Brain microvascular endothelial cell (primary cell): ENCODE measurements around the gene PATJ.
"Not testable (repeated sequence)": the region's sequence is repeated elsewhere in the genome, so short reads cannot be mapped to it uniquely, and the experiment has no call there.

ENCODE experiments used
- DNase-seq: peaks from one replicate; pipeline ENCODE4 v3.0.0-alpha.2; 2020
- H3K27ac ChIP-seq: fragments of 250-450 bp; sonication (Bioruptor Pico); 2 replicates; pipeline ENCODE4 v1.5.1; 2020; ENCODE audit warnings: mild to moderate bottlenecking, moderate library complexity
- H3K27me3 ChIP-seq: fragments of 250-450 bp; sonication (Bioruptor Pico); replicated peaks from 2 replicates; pipeline ENCODE4 v1.5.1; 2020; ENCODE audit warnings: mild to moderate bottlenecking
- H3K36me3 ChIP-seq: fragments of 250-450 bp; sonication (Bioruptor Pico); replicated peaks from 2 replicates; pipeline ENCODE4 v1.5.1; 2020; ENCODE audit warnings: mild to moderate bottlenecking
- H3K4me3 ChIP-seq: 2 replicates; pipeline ENCODE4 v1.5.1; 2011; ENCODE audit warnings: low read depth, mild to moderate bottlenecking, control low read depth, low read length, moderate library complexity
- in situ Hi-C: cut with HindIII; loops from 2 replicates; pipeline ENCODE4 v1.10.0; 2017; ENCODE audit warnings: low sequenced_read_pairs, low pct_ligation_motif_present
- TF ChIP-seq, protein P1 (sequence below): IDR thresholded peaks from 2 replicates; pipeline ENCODE4 v1.5.1; 2011; ENCODE audit warnings: low read depth, mild to moderate bottlenecking, moderate library complexity, low read length, control low read depth, inconsistent platforms; ENCODE audit errors: missing control alignments

PATJ gene

DNA sequence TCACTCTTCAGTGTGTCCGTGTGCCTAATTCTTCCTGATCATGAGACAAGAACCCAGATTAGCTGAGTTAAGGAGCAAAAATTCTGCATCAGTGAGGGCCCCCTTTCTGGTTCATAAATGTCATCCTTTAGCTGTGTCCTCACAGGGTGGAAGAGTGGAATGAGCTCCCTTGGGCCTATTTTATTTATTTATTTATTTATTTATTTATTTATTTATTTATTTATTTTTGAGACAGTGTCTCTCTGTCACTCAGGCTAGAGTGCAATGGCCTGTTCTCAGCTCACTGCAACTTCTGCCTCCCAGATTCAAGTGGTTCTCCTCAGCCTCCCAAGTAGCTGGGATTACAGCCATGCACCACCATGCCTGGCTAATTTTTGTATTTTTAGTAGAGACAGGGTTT lies 131.7 kb downstream of the PATJ start:
- Histone ChIP-seq H3K27ac (no peak overlapping the region), H3K4me3 (no peak overlapping the region), H3K36me3 (no peaks in the 10 kb centered on the region), H3K27me3 (no peaks in the 10 kb centered on the region)
- DNase-seq = no peak
- in situ Hi-C loops = no loop called here
- TF ChIP-seq, protein P1, sequence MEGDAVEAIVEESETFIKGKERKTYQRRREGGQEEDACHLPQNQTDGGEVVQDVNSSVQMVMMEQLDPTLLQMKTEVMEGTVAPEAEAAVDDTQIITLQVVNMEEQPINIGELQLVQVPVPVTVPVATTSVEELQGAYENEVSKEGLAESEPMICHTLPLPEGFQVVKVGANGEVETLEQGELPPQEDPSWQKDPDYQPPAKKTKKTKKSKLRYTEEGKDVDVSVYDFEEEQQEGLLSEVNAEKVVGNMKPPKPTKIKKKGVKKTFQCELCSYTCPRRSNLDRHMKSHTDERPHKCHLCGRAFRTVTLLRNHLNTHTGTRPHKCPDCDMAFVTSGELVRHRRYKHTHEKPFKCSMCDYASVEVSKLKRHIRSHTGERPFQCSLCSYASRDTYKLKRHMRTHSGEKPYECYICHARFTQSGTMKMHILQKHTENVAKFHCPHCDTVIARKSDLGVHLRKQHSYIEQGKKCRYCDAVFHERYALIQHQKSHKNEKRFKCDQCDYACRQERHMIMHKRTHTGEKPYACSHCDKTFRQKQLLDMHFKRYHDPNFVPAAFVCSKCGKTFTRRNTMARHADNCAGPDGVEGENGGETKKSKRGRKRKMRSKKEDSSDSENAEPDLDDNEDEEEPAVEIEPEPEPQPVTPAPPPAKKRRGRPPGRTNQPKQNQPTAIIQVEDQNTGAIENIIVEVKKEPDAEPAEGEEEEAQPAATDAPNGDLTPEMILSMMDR = no peak

- no peak overlapping the region for H3K27ac ChIP-seq
- TF ChIP-seq, protein P1 = no peak
- in situ Hi-C loops = no loop called here
- no peaks in the 10 kb centered on the region for H3K27me3 ChIP-seq
- H3K36me3 ChIP-seq = no peaks in the 10 kb centered on the region
- no peak for DNase-seq
- no peak overlapping the region for H3K4me3 ChIP-seq
These were observed 132.9 kb downstream of the PATJ start for GRCh38 chr1:61875198-61875597.

DNA sequence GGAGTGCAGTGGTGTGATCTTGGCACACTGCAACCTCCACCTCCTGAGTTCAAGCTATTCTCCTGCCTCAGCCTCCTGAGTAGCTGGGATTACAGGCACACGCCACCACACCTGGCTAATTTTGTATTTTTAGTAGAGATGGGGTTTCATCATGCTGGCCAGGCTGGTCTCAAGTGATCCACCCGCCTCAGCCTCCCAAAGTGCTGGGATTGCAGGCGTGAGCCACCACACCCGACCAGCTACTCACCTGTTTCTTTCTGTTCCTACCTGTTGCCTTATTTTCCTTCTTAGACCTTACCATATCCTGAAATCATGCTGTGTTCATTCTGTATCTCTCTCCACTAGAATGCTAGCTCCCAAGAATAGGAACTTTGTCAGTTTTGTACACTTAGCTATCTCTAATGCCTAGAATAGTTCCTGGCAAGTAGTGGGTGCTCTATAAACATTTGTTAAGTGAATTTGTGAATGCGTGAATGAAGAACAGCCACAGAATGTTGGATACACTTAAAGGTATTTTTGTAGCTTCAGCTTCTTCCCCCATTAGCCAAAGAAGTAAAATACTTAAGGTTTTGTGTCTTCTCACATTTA lies 137.7 kb downstream of the PATJ start:
- H3K27me3 ChIP-seq, H3K4me3 ChIP-seq, H3K27ac ChIP-seq, DNase-seq, in situ Hi-C loops, H3K36me3 ChIP-seq: not testable (repeated sequence)

GRCh38 chr1:61887076-61887867 lies 145.0 kb downstream of the PATJ start:
- in situ Hi-C loops = no loop called here

GRCh38 chr1:61887931-61888564 lies 145.8 kb downstream of the PATJ start:
- Histone ChIP-seq H3K27me3 (no peaks in the 10 kb centered on the region), H3K4me3 (no peak overlapping the region), H3K36me3 (no peaks in the 10 kb centered on the region), H3K27ac (no peak overlapping the region)
- TF ChIP-seq, protein P1 = no peak
- in situ Hi-C loops = no loop called here
- no peak for DNase-seq

More at GRCh38 chr1:61887076-61887867, 145.0 kb downstream of the PATJ start:
- TF ChIP-seq, protein P1 = no peak
- no peaks in the 10 kb centered on the region for H3K36me3 ChIP-seq
- no peak overlapping the region for H3K27ac ChIP-seq
- no peak for DNase-seq
- H3K27me3 ChIP-seq = no peaks in the 10 kb centered on the region
- no peak overlapping the region for H3K4me3 ChIP-seq

DNA sequence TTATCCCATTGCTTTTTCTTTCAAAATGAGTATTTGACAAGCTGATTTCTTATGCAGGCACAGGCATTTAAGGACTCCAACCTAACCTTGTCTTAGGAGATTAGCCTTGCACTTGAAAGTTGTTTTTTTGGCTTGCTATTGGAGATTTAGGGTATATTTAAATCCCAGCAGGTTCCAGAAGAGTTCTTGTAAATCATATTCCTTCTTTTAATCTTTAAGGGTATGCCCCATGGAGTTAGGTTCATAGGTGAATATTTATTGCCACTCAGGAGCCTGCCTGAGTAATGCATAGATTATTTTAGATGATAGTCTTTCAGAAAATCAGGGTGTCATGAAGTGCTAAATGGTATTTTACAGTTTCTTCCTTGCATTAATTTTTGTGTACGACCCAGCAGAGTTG lies 146.5 kb downstream of the PATJ start:
- TF ChIP-seq, protein P1 = no peak
- in situ Hi-C loops = no loop called here
- no peak for DNase-seq
- H3K36me3 ChIP-seq = no peaks in the 10 kb centered on the region
- H3K27me3 ChIP-seq = no peaks in the 10 kb centered on the region
- no peak overlapping the region for H3K4me3 ChIP-seq
- no peak overlapping the region for H3K27ac ChIP-seq

DNA sequence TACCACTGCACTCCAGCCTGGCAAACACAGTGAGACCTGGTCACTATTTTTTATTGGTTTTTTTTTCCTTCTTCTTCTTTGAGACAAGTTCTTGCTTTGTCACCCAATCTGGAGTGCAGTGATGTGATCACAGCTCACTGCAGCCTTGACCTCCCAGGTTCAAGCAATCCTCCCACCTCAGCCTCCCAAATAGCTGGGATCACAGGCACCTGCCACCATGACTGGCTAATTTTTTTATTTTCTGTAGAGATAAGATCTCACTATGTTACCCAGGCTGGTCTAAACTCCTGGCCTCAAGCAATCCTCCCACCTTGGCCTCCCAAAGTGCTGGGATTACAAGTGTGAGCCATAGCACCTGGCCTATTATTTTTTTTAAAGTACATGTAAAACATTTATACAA lies 148.2 kb downstream of the PATJ start:
- DNase-seq, H3K27me3 ChIP-seq, H3K4me3 ChIP-seq, in situ Hi-C loops, H3K27ac ChIP-seq, H3K36me3 ChIP-seq: not testable (repeated sequence)
